Upper lobe of right lung (tissue), 1 donor: Measurements from ENCODE around the gene FTCD. TPM values are rescaled to one million over a fixed set of nuclear protein-coding genes. Genes with fewer than 3 reads are reported as not detected.
A peak's percentile ranks its signal among the peaks of the same experiment; 100 is the strongest.
"Not testable (repeated sequence)": the region's sequence is repeated elsewhere in the genome, so short reads cannot be mapped to it uniquely, and the experiment has no call there.

ENCODE experiments used
- ATAC-seq: fragments of 200-7000 bp; cut with Tn5 transposase; one replicate; pipeline ENCODE4 v1.9.1; 2020; ENCODE audit warnings: mild to moderate bottlenecking, moderate library complexity
- DNase-seq: peaks from one replicate; pipeline ENCODE4 v3.0.0-alpha.2; 2020
- H3K27ac ChIP-seq: fragments of 200-600 bp; one replicate; pipeline ENCODE4 v1.8.0; 2022
- H3K27me3 ChIP-seq: fragments of 200-600 bp; one replicate; pipeline ENCODE4 v1.8.0; 2022; ENCODE audit warnings: mild to moderate bottlenecking
- H3K36me3 ChIP-seq: fragments of 200-600 bp; one replicate; pipeline ENCODE4 v1.8.0; 2022
- H3K4me1 ChIP-seq: fragments of 200-600 bp; one replicate; pipeline ENCODE4 v1.8.0; 2022
- H3K4me3 ChIP-seq: fragments of 200-600 bp; one replicate; pipeline ENCODE4 v1.8.0; 2022; ENCODE audit warnings: mild to moderate bottlenecking
- H3K9me3 ChIP-seq: fragments of 200-600 bp; one replicate; pipeline ENCODE4 v1.8.0; 2022
- CTCF ChIP-seq: fragments of 200-600 bp; IDR thresholded peaks from one replicate; pipeline ENCODE4 v1.8.0; 2022; ENCODE audit warnings: antibody characterized with exemption
- intact Hi-C: fragments of 100-400 bp; cut with DNase I; formaldehyde crosslinking; loops from one replicate; pipeline ENCODE4 v1.11.0; 2022
- total RNA-seq: library from RNA; stranded (reverse); fragmentation: NEBNext Ultra II Directional; extraction: Animal tissue kit (Norgen Biotek cat#: 25700); gene quantifications from one replicate; pipeline ENCODE4 v1.2.1, GENCODE V29; 2021
- donor health status: DM: no; HTN: yes; CAD: no; lungs with severe emphysema.

Gene FTCD
- total RNA-seq, 1 donor from 2014 or later: 0.46 TPM

GRCh38 chr21:46111857-46112724 is 43.3 kb downstream of the FTCD start:
- no peaks in the 10 kb centered on the region for H3K27me3 ChIP-seq
- no peak overlapping the region for H3K27ac ChIP-seq
- TF ChIP-seq CTCF: no peak
- DNase-seq: peak; percentile 62
- peaks cover 12% of the 10 kb centered on the region for H3K36me3 ChIP-seq
- peaks cover 5% of the 10 kb centered on the region for H3K9me3 ChIP-seq
- no peak overlapping the region for H3K4me3 ChIP-seq
- intact Hi-C loops: no loop called here
- no peak for ATAC-seq
- H3K4me1 ChIP-seq: no peaks in the 10 kb centered on the region

- Histone ChIP-seq H3K9me3 (peaks cover 5% of the 10 kb centered on the region), H3K27ac (no peak overlapping the region), H3K4me3 (no peak overlapping the region), H3K27me3 (no peaks in the 10 kb centered on the region), H3K4me1 (peaks cover 5% of the 10 kb centered on the region), H3K36me3 (peaks cover 6% of the 10 kb centered on the region)
- intact Hi-C loops: no loop called here
- ATAC-seq (no peak), DNase-seq (peak; percentile 57)
- no peak for TF ChIP-seq CTCF
Observed at GRCh38 chr21:46111193-46111571, 44.2 kb downstream of the FTCD start.

GRCh38 chr21:46110499-46111192 is 44.7 kb downstream of the FTCD start:
- intact Hi-C loops: no loop called here
- H3K27ac ChIP-seq: no peak overlapping the region
- peaks cover 5% of the 10 kb centered on the region for H3K4me1 ChIP-seq
- no peaks in the 10 kb centered on the region for H3K27me3 ChIP-seq
- DNase-seq (peak; percentile 79), ATAC-seq (peak; percentile 87)
- H3K9me3 ChIP-seq: peaks cover 5% of the 10 kb centered on the region
- peaks cover 6% of the 10 kb centered on the region for H3K36me3 ChIP-seq
- no peak for TF ChIP-seq CTCF
- H3K4me3 ChIP-seq: no peak overlapping the region

- TF ChIP-seq CTCF: no peak
- no peaks in the 10 kb centered on the region for H3K27me3 ChIP-seq
- ATAC-seq (no peak), DNase-seq (peak; percentile 64)
- H3K4me1 ChIP-seq: peaks cover 5% of the 10 kb centered on the region
- peaks cover 6% of the 10 kb centered on the region for H3K36me3 ChIP-seq
- intact Hi-C loops: no loop called here
- no peak overlapping the region for H3K4me3 ChIP-seq
- H3K9me3 ChIP-seq: no peaks in the 10 kb centered on the region
- no peak overlapping the region for H3K27ac ChIP-seq
Observed at GRCh38 chr21:46109313-46110221, 45.8 kb downstream of the FTCD start.

GRCh38 chr21:46108827-46109312 is 46.5 kb downstream of the FTCD start:
- intact Hi-C loops: no loop called here

GRCh38 chr21:46107376-46107775 is 48.0 kb downstream of the FTCD start:
- H3K27ac ChIP-seq, H3K36me3 ChIP-seq, ATAC-seq, H3K4me3 ChIP-seq, intact Hi-C loops, DNase-seq, H3K4me1 ChIP-seq, H3K9me3 ChIP-seq: not testable (repeated sequence)
- H3K27me3 ChIP-seq: peaks cover 12% of the 10 kb centered on the region

More at GRCh38 chr21:46108827-46109312, 46.5 kb downstream of the FTCD start:
- no peaks in the 10 kb centered on the region for H3K9me3 ChIP-seq
- ATAC-seq: no peak
- peaks cover 5% of the 10 kb centered on the region for H3K4me1 ChIP-seq
- no peak for DNase-seq
- H3K27me3 ChIP-seq: peaks cover 4% of the 10 kb centered on the region
- H3K27ac ChIP-seq: no peak overlapping the region
- H3K36me3 ChIP-seq: peaks cover 4% of the 10 kb centered on the region
- TF ChIP-seq CTCF: no peak
- no peak overlapping the region for H3K4me3 ChIP-seq
